HG02852 (cell line): Measurements from ENCODE around the gene PTPRZ1.

ENCODE experiments used
- ATAC-seq: cut with Tn5 transposase; IDR thresholded peaks from one replicate; pipeline ENCODE4 v1.9.1; 2021; ENCODE audit warnings: mild to moderate bottlenecking, moderate library complexity; ENCODE audit not compliant: unreplicated experiment

Gene PTPRZ1

GRCh38 chr7:121953164-121953563 lies 80.2 kb downstream of the PTPRZ1 start:
- ATAC-seq, result no peak

GRCh38 chr7:121953601-121954000 lies 80.6 kb downstream of the PTPRZ1 start:
- ATAC-seq, result no peak

GRCh38 chr7:121954803-121955202 lies 81.8 kb downstream of the PTPRZ1 start:
- no peak for ATAC-seq

GRCh38 chr7:121957626-121958025 lies 84.7 kb downstream of the PTPRZ1 start:
- no peak for ATAC-seq

DNA sequence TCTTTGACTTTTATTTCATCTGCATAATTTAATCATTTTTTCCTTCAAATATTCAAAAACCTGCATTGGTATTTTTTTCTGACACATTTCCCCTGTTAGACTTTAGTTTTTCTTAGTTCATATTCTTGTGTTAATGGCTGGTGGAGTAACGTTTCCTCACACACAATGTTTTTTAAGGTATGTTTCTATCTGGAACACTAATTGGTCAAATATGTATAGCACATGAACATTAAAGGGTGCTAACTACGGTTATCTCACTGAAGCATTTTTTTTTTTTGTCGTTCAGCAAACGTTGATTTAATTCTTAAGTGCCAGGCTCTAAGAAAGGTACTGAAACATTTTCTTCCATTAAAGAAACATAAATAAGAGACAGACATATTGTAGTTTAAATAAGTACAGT lies 87.7 kb downstream of the PTPRZ1 start:
- no peak for ATAC-seq

DNA sequence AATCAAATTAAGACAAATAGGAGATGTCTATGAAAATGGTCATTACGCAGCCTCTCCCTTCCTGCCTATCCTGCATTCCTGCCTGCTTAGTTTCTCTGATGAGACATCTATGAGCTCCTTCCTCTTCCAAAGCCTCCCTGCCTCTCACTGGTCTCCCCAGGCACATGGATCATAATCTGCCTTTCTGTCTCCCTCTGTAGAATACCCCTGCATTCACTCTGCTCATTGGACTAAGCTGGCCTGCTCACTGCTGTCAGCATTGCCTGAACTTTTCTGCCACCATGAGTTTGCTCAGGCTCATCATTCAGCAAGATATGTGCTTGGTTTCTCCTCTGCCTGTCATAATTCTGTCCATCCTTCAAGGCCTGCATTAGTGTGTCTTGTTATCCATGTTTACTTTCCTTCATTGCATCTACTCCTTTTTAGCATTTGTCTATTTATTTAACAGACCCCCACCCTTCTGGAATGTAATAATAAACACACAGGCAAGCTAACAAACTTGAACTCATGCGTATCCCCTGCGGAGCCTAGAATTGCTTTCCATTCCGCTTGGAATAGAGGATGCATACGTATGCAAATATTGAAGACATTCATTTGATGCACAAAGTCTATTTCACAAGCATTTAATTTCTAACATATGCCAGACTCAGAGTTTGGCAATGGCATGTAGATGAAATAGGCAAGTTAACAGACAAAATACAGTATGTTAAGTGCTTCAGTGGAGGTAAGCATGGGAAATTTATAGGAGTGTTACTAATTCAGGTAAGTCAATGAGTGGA lies 88.3 kb downstream of the PTPRZ1 start:
- no peak for ATAC-seq

DNA sequence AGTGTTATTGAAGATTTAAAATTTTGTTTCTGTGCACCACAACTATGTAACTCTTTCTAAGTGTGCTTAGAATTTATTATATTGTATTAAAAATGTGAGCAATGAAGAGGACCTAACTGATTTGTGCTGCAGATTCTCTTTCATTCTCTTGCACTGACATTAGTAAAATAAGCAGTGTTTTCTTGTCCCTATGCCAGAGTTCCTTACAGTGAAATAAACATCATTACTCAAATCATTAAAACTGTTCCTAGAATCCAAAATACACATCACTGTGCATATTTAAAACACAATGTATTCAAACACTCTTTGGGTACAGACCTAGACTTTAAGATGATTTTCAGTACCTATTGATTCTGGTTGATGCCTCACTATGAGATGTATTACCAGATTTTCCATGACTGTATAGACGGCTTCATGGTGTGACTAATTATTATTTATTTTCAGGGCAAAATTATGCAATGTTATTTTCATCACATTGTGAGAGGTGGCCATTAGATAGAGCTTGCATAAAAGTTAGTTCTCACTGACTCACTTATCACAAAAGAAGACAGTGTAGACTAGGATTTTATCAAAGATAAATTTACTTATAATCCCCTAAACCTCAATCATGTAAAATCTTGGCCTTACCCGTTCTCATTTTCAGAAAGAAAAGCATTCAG lies 93.4 kb downstream of the PTPRZ1 start:
- no peak for ATAC-seq

GRCh38 chr7:121966935-121967332 lies 94.0 kb downstream of the PTPRZ1 start:
- ATAC-seq, result no peak

GRCh38 chr7:121985476-121986030 lies 112.6 kb downstream of the PTPRZ1 start:
- ATAC-seq, result no peak

DNA sequence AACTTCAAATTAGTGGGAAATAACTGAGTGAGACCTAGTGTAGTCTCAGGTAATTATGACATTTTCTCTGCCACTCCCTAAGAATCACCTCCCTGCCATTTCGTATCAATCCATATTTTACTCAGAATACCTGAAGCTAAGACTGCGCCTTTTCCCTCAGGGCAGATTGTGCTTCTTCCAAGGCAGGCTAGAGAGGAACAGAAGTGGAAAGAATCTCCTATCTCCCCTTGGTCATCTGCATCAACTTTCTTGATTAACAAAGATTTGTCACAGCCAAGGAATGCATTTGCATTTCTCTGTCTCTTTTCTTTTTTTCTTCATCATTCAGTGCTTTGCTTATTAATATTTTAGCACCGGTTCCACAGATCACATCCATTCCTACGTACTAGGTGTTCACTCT lies 119.1 kb downstream of the PTPRZ1 start:
- no peak for ATAC-seq

GRCh38 chr7:121994625-121995410 lies 121.9 kb downstream of the PTPRZ1 start:
- ATAC-seq, result peak; percentile 94

GRCh38 chr7:122006687-122007086 lies 133.7 kb downstream of the PTPRZ1 start:
- ATAC-seq, result no peak

DNA sequence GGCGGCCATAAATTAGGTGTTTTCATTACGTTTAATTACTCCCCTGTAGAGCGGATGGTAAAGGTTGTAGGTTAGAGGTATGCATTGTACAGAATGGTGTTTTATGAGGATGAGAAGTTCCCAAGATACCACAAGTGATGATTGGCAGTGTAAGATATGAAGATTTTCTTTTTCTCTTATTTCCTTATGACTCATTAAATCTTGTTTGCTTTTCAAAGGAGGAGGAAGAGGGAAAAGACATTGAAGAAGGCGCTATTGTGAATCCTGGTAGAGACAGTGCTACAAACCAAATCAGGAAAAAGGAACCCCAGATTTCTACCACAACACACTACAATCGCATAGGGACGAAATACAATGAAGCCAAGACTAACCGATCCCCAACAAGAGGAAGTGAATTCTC lies 137.2 kb downstream of the PTPRZ1 start:
- ATAC-seq, result no peak

DNA sequence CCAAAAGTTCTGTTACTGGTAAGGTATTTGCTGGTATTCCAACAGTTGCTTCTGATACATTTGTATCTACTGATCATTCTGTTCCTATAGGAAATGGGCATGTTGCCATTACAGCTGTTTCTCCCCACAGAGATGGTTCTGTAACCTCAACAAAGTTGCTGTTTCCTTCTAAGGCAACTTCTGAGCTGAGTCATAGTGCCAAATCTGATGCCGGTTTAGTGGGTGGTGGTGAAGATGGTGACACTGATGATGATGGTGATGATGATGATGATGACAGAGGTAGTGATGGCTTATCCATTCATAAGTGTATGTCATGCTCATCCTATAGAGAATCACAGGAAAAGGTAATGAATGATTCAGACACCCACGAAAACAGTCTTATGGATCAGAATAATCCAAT lies 140.1 kb downstream of the PTPRZ1 start:
- no peak for ATAC-seq

GRCh38 chr7:122013630-122014029 lies 140.7 kb downstream of the PTPRZ1 start:
- no peak for ATAC-seq

- ATAC-seq, result no peak
These were observed 141.7 kb downstream of the PTPRZ1 start for GRCh38 chr7:122014697-122015096.

GRCh38 chr7:122018032-122018431 lies 145.1 kb downstream of the PTPRZ1 start:
- peak; percentile 51 for ATAC-seq

DNA sequence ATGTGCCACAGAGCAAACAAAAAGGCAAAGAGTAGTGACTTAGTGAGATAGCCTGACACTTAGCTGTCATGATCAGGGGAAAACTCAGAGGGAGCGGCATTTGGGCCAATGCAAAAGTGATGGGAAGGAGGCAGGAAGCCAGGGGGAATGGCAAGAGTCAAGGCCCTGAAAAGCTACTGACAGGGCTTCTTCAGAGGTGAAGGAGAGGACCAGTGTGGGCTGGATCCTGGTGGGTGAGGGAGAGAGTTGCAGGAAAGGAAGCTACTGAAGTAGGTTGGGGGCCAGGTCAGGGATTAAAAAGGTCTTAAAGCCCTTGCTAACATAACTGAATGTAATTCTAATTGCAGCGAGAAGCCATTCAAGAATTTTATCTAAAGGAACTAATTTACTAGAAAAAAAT lies 154.1 kb downstream of the PTPRZ1 start:
- ATAC-seq, result no peak

GRCh38 chr7:122033641-122034040 lies 160.7 kb downstream of the PTPRZ1 start:
- no peak for ATAC-seq

DNA sequence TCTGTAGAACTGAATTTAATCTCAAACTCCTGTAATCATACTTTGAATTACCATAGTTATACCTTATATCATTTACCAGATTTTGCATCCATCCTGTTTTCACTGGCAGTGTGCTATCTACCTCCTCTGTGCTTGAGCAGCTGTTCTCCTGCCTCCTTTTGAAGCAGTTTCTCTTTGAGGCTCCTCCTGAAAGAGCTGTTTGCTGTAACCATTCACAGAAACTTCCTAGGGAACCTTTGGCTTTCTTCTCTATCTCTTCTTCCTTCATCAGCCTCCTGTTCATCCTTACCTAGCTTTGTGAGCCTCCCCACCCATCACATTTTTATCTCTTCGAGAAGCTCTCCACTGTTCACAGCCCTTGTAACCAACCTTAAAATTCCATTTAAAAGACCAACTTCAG lies 162.9 kb downstream of the PTPRZ1 start:
- ATAC-seq, result no peak

GRCh38 chr7:122038134-122038533 lies 165.2 kb downstream of the PTPRZ1 start:
- no peak for ATAC-seq
